Measurements from ENCODE around the gene COX6B2. TPM values are rescaled to one million over a fixed set of nuclear protein-coding genes. Genes with fewer than 3 reads are reported as not detected.

COX6B2 gene
- total RNA-seq, 1 donor from 2014 or later: not detected

DNA sequence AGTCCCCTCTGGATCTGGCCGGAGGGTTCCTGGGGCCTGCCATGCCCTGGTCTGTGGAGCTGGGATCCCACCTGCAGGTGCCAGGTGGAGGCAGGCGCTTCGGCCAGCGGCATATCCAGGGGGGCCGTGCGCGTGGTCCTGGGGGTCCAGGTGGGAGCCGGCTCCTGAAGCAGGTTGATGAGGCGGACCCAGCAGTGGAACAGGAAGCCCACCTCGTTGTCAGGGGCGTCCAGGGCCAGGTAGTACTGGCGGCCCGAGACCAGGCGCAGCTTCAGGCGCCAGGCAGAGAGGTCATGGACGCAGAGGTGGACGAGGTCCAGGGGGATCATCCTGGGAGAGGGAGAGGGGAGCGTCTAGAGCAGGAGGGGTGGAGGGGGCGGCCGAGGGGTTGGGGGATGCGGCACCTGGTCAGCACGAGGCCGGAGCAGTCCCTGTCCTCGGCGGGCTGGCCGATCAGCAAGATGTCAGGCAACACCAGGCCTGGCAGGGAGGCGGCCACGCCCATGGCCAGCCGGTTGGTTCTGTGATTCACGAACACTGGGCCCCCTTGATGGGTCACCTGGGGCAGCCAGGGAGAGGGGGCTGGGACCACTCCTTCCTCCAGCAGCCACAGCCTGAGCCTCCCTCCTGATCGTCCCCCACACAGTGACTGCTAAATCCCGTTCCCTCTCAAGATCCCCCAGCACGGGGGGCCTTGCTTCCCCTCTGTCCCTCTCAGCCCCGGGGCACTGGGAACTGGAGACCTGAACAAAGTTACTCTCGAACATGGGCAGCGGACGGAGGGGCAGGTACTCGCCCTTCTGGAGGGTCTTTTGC, 7.9 kb upstream of the COX6B2 start:
- no peak for DNase-seq (ENCODE audit: low read depth, low spot score)

DNA sequence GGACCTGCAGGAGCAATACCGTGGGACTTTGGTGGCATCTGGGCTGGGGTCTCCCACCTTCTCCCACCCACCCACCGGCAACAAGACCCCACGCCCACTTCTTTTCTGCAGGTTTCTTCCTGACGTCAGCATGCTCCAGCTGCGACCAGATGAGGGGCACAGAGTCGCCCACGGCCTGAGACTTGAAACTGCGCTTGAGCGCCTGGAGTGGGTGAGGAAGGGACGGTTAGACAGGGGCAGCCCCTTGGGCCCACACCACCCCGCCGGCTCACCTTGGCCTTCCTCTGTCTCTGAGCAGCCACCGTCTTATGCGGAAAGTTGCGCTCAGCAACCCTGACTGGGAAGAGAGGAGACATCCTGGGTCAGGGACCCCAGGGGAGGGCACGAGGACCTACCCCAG, 6.4 kb upstream of the COX6B2 start:
- no peak for DNase-seq (ENCODE audit: low read depth, low spot score)

DNA sequence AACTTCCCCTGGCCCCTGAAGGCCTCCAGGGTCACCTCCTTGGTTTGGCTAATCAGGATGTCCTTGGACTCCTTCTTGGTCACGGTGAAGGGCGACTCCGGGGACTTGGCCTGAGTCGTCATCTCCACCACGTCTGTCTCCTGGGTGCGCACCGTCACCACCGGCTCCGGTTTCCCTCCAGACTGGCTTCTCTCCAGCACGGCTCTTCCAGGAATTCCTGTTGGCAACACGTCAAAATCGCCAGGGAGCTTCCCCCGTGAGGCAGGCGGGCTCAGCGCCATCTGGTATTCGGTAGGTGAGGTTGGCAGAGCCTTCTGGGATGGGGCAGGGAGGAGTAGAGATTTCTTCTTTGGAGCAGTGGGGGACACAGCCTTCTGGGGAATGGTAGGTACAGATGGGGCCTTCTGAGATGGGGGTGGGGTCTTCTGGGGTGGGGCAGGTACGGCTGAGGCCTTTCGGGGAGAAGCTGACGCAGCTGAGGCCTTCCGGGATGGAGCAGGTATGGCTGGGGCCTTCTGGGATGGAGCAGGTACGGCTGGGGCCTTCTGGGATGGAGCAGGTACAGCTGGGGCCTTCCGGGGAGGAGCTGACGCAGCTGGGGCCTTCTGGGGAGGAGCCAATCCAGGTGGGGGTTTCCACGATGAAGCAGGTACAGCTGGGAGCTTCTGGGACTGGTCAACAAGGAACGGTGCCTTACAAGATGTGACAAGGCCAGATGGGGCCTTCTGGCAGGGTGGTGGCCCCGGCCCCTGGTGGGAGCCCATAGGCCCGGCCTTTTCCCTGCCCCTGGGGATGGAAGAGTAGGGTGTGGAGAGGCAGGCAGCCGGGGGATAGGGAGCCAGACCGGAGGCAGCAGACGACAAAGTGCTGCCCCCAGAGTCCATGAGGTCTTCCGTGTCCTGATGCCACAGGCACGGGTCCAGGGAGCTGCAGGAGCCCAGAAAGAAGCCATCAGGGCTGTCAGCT, 4.7 kb upstream of the COX6B2 start:
- DNase-seq (ENCODE audit: low read depth, low spot score): no peak

DNA sequence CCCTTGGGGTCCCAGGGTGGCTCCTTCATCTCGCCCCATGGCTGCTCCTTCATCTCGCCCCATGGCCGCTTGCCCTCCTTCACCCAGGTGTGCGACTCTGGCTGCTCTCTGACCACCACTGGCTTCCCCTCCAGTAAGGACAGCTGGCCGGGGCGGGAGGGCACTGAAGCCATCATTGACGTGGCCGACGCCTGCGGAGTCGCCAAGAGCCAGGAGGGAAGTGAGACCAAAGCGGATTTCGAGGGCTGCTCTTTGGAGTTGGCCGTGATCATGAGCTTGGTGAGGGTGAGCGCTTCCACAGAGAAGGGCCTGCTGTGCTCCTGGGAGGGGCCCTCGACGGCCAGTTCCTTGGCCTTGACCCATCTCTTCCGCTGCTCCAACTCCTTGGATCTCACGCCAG, 4.0 kb upstream of the COX6B2 start:
- DNase-seq (ENCODE audit: low read depth, low spot score): no peak

DNA sequence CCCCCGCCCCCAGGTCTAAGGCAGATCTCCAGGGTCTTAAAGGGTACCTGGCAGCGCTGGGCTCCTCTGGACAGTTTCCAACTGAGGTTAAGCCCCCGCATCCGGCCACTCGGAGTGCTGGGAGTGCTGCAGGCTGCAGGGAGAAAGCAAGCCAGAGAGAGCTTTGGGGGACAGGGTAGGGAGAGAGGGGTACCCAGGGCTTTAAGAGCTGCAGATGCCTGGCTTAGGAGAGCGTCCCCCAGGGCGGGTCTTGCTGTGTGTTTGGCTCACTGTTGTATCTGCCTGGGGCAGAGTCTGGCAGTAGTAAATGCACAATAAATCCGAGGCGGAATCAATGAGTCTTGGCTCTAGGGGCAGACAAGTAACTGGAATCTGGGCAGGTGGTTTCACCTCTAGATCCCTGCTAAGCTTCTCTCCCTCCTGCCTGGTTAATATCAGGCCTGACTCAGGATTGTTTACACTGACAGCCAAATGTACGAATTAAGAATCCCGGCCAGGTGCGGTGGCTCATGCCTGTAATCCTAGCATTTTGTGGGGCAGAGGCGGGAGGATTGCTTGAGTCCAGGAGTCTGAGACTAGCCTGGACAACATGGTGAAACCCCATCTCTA, 798 bp upstream of the COX6B2 start:
- DNase-seq (ENCODE audit: low read depth, low spot score): no peak

DNA sequence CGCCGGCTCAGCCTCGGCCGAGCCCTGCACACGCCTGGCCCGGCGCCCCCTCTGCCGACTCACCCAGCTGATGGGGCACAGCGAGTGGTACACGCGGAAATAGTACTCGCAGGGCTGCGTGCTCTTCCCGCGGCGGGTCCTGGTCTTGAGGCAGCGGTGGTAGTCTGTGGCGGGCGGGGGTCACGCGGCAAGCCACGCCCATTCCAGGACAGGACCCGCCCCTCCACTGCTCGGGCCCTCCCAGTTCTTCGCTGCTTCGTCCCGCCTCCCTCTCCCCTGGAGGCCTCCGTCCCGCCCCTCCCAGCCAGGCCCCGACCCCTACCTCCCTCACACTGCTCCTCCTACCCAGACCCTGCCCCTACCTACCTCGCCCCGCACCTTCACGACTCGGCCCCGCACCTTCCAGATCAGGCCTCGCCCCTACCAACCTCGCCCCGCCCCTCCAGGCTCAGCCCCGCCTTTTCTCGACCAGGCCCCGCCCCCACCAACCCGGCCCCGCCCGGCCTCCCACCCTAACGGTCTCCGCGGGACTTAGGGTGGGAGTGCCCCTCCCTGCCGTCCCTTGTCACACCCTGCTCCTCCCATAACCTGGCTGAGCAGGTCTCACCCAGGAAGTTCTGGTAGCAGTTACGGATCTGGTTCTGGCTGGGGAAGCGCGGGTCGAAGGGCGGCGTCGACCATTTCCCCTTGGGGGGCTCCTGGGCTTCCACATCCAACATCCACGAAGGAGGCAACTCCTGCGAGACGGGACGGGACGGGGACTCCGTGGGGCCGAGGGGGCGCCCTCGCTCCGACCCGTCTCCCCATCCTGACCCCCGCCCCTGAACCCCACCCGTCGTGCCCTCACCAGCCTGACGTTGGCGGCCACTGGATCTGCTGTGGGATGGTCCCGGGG, 469 bp downstream of the COX6B2 start:
- no peak for DNase-seq (ENCODE audit: low read depth, low spot score)

DNA sequence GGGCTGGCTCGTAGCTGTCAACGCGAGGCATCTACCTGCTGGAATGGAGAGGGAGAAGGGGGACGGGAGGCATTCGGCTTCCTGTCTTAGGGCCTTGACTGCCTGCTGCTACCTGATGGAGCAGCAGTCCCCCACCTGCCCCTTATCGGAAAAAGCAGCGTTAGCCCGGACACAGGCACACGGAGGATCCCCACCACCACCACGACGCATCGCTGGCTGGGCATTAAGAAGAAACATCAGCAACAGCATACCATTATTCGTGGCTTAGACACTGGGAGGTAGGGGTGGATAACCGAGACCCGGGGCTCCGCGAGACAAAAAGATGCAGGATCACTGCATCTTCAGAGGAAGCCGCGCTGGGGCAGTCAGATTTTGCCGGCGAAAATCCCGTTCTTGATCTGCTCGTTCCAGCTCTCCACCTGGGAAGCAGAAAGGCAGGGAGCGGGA, 1.1 kb downstream of the COX6B2 start:
- DNase-seq (ENCODE audit: low read depth, low spot score): no peak

DNA sequence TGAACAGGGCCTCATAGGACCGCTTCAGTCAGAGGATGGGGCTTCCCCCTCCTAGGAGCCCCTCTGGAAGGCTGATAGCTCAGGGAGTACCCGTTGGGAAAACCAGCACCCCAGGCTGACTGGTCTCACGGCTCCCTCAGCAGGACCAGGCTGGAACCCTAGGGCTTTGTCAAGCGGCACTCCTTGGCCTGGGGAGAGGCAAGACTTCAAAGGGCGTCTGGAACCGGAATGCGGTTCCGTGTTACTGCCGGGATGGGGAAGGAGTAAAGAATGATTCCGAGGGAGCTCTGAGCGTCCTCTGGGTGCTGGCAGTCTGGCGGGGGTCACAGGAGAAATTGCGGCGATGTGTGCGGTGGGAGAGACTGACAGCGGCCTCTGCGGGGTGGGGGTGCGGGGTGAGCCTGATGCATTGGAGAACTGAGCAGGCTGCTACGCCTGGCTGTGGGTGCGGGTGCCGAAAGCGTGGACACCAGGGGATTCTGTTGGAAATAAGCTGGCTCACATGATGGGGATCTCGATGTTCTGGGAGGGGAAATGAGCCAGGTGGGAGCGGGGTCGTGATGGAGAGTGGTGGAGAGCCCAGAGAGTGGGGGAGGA, 1.9 kb downstream of the COX6B2 start:
- no peak for DNase-seq (ENCODE audit: low read depth, low spot score)

DNA sequence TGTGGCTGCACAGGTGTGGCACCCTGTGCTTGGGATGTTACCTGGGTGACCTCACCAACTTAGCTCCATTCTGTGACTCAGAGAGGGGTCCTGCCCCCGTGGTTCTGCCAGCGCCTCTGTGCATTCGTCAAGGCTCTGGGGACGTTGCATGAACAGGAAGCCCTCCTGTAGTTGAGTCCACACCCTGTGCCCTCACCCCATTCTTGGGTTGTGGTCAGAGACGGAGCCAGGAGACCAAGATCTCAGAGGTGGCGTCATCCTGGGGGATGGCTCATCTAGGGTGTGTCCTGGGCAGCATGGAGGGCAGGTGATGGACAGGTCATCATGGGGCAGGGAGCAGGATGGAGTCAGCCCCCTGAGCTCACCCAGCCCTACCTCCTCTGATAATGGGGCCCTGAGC, 2.5 kb downstream of the COX6B2 start:
- no peak for DNase-seq (ENCODE audit: low read depth, low spot score)

DNA sequence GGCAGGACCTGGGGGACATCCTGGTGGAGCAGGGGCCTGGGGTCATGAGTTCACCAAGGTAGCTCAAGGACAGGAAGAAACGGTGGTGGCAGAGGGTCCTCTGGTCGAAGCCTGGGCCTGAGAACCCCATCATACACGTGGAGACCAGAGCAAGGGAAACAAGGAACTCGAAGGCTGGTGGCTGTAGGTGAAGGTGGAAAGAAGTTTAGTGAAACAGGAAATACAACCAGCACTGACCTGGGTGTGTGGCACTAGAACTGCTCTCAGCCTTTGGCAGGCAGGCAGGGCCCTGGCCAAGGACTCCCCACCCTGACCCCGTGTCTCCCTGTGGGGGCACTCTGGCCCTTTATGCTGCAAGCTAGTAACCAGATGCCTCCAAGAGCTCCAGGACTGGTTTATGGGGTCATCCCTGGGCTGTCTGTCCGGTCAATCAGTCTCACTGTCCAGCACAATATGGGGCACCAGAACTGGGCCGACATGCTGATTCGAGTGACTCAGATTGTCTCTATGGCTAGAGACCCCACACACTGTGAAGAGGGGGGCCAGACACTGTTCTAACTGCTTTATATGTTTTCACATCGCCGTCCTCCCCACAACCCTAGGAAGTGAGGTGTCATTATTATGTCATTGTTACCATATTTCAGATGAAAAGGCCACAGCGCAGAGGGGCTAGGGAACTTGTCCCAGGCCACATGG, 3.8 kb downstream of the COX6B2 start:
- DNase-seq (ENCODE audit: low read depth, low spot score): no peak

DNA sequence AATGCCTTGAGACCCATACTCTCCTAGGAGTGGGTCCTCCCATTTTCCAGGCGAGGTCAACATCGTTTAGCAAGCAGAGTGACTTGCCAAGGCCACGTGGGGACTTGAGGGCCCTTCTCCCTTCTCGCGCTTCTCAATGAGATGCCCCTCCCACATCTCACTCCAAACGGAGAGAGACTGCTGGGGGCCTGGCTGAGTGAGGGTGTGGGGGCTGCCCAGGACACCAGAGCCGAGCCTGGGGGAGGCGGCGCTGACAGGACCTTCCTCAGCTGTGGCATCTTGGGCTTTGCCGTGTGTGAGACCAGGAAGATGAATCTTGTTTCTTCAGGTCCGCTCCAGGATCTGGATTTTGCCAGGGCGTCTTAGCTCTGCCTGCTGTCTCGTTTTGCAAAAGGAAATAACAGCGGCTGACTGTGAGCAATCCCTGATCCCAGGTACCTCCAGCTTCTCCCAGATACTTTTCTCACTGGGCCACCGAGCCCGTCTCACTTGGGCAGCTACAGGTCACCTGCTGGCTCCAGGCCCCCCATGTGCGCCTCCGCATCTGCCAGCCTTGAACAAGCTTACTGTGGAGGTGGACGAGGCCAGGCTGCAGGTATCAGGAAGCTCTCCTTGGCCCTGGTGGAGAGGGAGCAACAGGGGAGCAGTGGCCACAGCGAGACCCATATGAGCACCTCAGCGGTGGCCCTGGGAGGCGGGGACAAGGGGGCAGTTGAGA, 6.0 kb downstream of the COX6B2 start:
- DNase-seq (ENCODE audit: low read depth, low spot score): no peak

DNA sequence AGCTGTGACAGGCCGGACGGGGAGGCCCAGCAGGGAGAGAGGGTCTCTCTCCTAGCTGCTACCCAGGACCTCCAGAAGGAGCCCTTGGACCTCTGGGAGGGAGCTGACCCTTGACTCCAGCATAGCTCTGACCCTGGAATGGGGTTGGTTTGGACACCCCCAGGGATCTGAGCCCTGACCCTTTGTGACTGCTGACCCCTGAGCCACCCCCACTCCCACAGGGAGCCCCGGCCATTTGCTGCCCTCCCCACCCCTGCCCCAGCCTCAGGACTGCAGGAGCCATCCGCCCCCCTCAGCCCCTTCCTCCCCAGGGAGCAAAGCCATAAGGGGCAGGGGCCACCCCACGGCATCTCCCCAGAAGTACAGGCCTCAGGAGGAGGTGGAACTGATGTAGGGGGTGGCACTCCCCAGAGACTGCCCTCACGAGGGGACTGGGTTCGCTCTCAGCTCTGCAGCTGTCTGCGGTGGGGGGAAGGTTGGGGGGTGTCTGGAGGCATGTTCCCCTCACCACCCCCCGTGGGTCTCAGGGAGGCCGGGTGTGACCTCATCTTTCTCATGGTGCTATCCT, 7.0 kb downstream of the COX6B2 start:
- no peak for DNase-seq (ENCODE audit: low read depth, low spot score)

DNA sequence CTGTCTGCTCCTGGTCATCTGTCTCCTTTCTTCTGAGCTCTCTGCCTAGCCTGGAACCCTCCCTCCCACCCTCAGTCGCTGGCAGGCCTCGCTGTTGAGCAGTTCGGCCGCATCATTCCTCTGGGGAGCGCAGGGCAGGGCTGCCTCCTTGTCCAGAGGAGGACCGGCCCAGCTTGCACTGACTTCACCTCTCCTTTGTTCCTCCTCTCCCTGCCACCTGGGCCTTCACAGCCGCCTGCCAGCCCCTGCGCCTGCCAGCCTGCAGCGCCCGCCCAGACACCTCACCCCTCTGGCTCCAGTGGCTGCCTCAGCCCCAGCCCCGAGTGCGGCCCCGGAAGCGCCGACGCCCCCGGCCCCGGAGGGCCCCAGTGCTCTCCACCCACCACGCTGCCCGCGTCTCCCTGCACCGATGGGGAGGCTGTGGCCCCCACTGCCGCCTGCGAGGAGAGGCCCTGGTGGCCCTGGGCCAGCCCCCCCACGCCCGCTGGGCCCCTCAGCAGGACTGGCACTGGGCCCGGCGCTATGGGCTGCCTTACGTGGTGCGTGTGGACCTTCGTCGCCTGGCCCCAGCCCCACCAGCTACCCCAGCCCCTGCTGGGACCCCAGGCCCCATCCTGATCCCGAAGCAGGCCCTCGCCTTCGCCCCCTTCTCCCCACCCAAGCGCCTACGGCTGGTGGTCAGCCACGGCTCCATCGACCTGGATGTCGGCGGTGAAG, 7.6 kb downstream of the COX6B2 start:
- DNase-seq (ENCODE audit: low read depth, low spot score): no peak

DNA sequence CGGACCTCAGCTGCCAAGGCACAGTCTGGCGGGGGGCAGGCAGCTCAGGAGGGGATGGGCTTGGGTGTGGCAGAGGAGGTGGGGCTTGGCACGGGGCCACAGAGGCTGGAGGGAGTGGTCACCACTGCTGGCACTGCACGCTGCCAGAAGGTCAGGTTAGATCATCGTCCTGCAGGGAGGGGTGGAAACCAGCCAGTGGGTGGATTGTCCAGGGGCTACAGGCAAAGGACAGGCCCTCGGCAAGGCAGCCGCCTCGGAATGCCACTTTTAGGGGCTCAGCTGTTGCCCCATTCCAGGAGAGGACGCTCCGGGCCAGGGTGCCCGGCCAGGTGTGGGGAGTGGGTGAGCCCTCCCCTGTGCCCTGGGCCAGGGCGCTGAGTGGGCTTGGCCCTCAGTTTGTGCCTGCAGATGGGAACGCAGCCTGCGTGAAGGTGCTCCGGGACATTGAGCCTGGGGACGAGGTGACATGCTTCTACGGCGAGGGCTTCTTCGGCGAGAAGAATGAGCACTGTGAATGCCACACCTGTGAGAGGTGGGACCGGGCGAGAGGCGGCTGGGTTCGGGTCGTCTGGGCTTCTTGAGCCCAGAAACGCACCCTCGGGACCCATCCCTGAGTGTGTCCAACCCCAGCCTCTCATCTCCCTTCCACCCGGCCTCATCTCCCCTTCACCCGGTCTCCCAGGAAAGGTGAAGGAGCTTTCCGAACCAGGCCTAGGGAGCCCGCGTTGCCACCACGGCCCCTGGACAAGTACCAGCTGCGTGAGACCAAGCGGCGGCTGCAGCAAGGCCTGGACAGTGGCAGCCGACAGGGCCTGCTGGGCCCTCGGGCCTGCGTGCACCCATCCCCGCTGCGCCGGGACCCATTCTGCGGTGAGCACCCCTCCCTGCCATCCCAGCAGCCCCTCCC, 8.4 kb downstream of the COX6B2 start:
- DNase-seq (ENCODE audit: low read depth, low spot score): no peak

DNA sequence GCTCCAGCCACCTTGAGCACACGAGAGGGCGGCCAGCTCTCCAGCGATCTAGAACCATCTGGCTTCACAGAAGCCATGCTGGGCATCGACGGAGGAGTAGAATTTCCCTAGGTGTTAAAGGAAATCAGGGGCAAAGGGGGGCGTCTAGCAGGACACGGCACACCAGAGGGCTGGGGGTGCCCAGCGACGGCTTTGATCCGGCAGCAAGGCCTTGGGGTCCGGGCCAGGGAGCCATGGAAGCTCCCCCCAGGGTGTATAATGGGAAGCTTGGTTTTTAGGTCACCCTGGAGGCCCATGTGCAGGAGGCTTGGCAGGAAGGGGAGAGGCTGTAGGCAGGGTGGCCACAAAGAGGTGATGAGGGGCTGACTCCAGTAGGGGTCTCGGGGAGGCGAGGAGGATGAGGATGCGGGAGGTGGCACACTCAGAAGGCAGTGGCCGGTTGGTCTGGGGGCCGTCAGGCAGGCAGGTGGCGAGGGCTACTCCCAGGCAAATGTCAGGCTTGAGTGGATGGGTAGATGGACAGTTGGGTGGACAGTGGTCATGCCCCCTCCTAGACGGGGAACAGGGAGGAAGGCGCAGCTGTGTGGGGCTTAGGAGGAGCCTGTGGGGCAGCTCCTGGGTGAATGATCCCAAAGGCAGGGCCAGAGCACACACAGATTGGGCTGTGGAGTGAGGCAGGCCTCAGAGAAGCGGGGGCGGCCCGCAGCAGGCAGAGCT, 9.3 kb downstream of the COX6B2 start:
- DNase-seq (ENCODE audit: low read depth, low spot score): no peak

DNA sequence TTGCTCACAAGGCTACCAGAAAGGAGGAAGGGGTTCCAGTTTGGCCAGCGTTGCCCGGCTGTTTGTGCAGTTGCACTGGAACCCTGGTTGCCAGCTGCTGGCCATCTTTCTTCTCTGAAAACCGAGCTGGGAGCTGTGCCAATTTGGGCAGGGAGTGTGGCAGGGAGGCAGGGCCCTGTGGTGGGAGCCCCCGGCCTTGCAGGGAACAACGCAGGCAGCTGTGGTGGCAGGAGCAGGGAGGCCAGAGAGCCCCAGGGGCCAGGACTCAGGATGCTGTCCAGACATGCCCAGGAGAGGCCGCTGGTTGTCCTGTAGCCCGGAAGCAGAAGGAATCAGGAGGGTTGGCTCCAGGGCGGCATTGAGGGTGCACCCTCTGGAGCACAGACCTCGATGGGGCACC, 10.1 kb downstream of the COX6B2 start:
- DNase-seq (ENCODE audit: low read depth, low spot score): no peak
